Effector memory CD8-positive, alpha-beta T cell (primary cell): ENCODE measurements around the gene GAS2.

Source experiments
- ATAC-seq: fragments of 150-1000 bp; cut with Tn5 transposase; replicated peaks from 2 replicates; pipeline ENCODE4 v1.10.0; 2021; ENCODE audit warnings: mild to moderate bottlenecking, moderate library complexity
- DNase-seq, 3 experiments: peaks; one replicate each; pipeline ENCODE4 v3.0.0; 2021
- H3K27ac Mint-ChIP-seq, 2 donors: one replicate each; pipeline ENCODE4 v1.8.0; 2022; ENCODE audit warnings: mild to moderate bottlenecking in 2 of 2, mixed read lengths in 2 of 2, moderate library complexity in 2 of 2
- H3K27me3 Mint-ChIP-seq, 2 donors: one replicate each; pipeline ENCODE4 v1.8.0; 2022; ENCODE audit warnings: mixed read lengths in 2 of 2
- H3K36me3 Mint-ChIP-seq: one replicate; pipeline ENCODE4 v1.8.0; 2022; ENCODE audit warnings: mild to moderate bottlenecking, moderate library complexity, mixed read lengths; ENCODE audit not compliant: insufficient read depth
- H3K4me1 Mint-ChIP-seq, 2 donors: one replicate each; pipeline ENCODE4 v1.8.0; 2022; ENCODE audit warnings: low read depth in 2 of 2, mixed read lengths in 2 of 2
- H3K4me3 Mint-ChIP-seq, 2 donors: one replicate each; pipeline ENCODE4 v1.8.0; 2022; ENCODE audit warnings: mild to moderate bottlenecking in 2 of 2, mixed read lengths in 2 of 2, moderate library complexity in 2 of 2
- H3K9me3 Mint-ChIP-seq, 2 donors: one replicate each; pipeline ENCODE4 v1.8.0; 2022; ENCODE audit warnings: mixed read lengths in 2 of 2

Gene GAS2

DNA sequence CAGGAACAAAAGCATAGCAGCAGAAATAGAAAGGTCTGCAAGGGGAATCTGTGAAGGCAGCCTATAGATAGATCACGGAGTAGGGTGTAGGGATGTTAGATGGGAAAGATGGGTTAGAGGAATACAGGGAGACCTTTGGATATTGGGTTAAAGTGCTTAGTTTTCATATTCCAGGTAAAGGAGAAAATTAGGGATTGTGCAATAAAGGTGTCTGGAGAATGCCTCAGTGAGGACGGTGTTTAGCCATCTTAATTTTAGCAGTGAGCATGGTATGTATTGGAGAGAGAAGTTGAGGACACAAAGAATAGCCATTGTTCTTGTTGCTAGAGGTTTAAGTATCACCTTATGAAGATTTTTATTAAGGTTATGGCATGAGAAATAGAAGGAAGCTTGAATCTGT, 17.7 kb downstream of the GAS2 start:
- no peak overlapping the region for H3K27ac Mint-ChIP-seq
- no peaks in the 10 kb centered on the region for H3K4me1 Mint-ChIP-seq
- peaks cover 8 to 19% of the 10 kb centered on the region in 2 donors for H3K27me3 Mint-ChIP-seq
- DNase-seq (no peak), ATAC-seq (no peak)
- H3K36me3 Mint-ChIP-seq: no peaks in the 10 kb centered on the region
- H3K9me3 Mint-ChIP-seq: no peaks in the 10 kb centered on the region
- H3K4me3 Mint-ChIP-seq: no peak overlapping the region

DNA sequence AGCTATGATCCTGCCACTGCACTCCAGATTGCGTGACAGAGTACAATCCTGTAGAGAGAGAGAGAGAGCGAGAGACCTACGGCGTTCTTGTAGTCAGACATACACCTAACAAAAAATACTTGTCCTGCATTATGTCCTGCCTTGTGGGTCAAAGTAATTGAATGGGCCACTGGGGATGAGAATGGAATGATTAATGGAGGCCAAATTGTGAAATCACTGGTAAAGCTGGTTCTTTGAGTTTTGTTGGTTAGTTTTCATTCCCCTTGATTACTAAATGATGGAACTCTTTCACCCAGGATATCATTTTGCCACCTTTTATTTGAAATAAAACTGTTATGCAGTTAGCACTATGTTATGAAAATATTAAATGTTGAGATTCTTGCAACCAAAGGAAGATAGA, 18.7 kb downstream of the GAS2 start:
- DNase-seq (no peak), ATAC-seq (no peak)
- Mint-ChIP-seq H3K9me3 (no peaks in the 10 kb centered on the region), H3K27ac (no peak overlapping the region), H3K27me3 (peaks cover 8 to 19% of the 10 kb centered on the region in 2 donors), H3K36me3 (no peaks in the 10 kb centered on the region), H3K4me1 (no peaks in the 10 kb centered on the region), H3K4me3 (no peak overlapping the region)

DNA sequence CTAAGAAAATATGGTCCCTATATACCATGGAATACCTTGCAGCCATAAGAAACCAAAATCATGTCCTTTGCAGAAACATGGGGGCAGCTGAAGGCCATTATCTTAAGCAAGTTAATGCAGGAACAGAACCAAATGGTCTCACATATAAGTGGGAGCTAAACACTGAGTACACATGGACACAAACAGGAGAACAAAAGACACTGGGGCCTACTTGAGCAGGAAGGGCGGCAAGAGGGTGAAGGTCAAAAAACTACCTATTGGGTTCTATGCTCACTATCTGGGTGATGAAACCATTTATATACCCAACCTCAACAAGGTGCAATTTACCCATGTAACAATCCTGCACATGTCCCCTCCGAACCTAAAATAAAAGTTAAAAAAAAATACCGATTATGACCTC, 22.5 kb downstream of the GAS2 start:
- Mint-ChIP-seq H3K36me3 (no peaks in the 10 kb centered on the region), H3K27ac (no peak overlapping the region), H3K27me3 (peaks cover 15 to 22% of the 10 kb centered on the region in 2 donors), H3K9me3 (no peaks in the 10 kb centered on the region), H3K4me1 (no peaks in the 10 kb centered on the region), H3K4me3 (no peak overlapping the region)
- DNase-seq (no peak), ATAC-seq (no peak)

DNA sequence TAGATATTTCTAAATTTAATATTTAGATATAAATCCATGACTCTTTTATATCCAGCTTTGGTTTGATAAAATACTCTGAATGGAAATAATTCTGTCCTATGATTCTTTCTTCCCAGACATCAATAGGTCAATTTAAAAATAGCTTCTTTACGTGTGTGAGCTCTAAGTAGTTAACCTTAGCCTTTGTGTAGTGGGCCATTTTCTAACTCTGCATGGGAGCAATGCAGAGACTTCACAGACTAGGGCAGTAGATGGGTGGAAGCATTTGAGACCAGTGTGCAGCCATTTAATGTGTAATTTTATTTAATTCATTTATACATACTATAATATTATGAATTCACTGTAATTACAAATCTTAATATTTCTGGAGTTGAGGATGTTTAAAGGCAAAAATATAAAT, 23.8 kb downstream of the GAS2 start:
- H3K9me3 Mint-ChIP-seq: no peaks in the 10 kb centered on the region
- H3K4me3 Mint-ChIP-seq: no peak overlapping the region

DNA sequence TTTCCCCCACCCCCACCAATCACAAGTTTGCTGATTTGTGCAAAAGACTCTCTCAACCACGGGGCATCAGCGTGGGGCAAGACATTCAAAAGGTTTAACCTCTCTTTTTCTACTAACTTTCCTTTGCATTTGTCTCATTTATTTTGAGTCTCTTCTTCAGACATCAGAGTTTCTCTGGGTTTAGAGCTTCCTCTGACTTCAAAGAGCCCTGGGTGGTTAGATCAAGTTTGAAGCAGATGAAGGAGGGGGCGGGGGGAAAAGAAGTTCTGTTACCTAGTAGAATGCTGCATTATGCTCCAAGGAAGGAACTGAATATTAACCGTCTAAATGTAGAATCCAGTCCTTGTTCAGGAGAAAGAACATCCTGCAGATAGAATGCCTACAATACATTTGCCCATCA, 24.5 kb downstream of the GAS2 start:
- Mint-ChIP-seq H3K4me3 (no peak overlapping the region), H3K9me3 (no peaks in the 10 kb centered on the region), H3K4me1 (no peaks in the 10 kb centered on the region), H3K27me3 (peaks cover 8 to 9% of the 10 kb centered on the region in 2 donors), H3K27ac (no peak overlapping the region), H3K36me3 (no peaks in the 10 kb centered on the region)
- no peak for DNase-seq
- no peak for ATAC-seq

More for the DNA sequence above, 23.8 kb downstream of the GAS2 start:
- peaks cover 8 to 9% of the 10 kb centered on the region in 2 donors for H3K27me3 Mint-ChIP-seq
- no peak overlapping the region for H3K27ac Mint-ChIP-seq
- H3K36me3 Mint-ChIP-seq: no peaks in the 10 kb centered on the region
- DNase-seq: no peak
- no peak for ATAC-seq
- no peaks in the 10 kb centered on the region for H3K4me1 Mint-ChIP-seq

DNA sequence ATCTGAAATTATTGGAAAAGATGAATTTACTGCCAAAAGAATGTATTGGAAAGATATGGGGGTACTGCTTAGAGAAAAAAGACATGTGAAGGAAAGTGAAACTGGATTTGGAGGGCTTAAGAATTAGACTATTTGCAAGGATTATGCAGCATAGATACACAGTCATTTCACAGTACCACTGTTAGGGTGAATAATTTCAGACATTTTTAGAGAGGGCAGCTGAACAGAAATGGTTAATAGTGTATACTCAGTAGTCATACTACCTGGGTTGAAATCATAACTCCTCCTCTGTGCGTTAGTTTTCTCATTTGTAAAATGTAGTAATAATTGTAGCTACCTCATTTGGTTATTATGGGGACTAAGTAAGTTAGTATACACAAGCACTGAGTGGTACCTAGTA, 33.0 kb downstream of the GAS2 start:
- no peak overlapping the region for H3K4me3 Mint-ChIP-seq
- DNase-seq: no peak

DNA sequence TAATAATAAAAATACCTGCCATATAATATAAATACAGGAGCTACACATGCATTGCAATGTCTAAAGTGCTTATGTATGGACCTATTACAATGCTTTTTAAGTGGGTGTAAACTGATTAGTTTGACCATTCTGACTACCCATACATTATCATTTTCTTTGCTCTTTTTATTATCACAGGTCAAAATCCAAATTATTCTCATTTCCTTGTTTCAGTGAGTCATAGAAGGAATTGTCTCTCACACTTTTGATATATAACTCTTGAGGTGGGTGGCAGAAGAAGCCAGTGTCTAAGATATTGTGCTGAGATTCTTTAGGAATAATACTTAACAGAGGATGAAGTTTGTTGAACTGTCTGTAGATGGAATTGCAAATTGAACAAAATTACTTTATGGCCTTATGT, 35.6 kb downstream of the GAS2 start:
- Mint-ChIP-seq H3K36me3 (no peaks in the 10 kb centered on the region), H3K4me3 (no peak overlapping the region), H3K9me3 (no peaks in the 10 kb centered on the region), H3K27ac (no peak overlapping the region), H3K27me3 (peaks cover 0 to 5% of the 10 kb centered on the region in 2 donors), H3K4me1 (no peaks in the 10 kb centered on the region)
- DNase-seq (no peak), ATAC-seq (no peak)

More for the DNA sequence above, 33.0 kb downstream of the GAS2 start:
- Mint-ChIP-seq H3K27ac (no peak overlapping the region), H3K36me3 (no peaks in the 10 kb centered on the region), H3K27me3 (peaks cover 0 to 5% of the 10 kb centered on the region in 2 donors), H3K4me1 (no peaks in the 10 kb centered on the region), H3K9me3 (no peaks in the 10 kb centered on the region)
- no peak for ATAC-seq

DNA sequence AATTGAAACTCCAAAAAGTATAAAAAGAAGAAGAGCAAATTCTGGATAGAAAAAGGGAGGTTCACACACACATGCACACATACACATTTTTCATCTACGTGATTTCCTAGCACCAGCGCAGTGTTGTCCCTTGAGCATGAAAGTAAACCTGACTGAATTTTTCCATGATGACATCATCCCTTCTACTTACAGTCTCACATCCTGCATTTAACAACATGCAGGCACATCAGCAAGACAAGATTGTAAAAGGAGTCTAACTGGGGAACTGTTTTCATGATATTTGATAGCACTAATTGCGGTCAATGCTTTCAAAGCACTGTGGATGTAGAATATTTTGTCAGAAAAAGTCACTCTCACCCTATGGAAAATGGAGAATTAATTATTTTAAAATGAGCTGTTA, 36.6 kb downstream of the GAS2 start:
- Mint-ChIP-seq H3K4me3 (no peak overlapping the region), H3K27me3 (peaks cover 0 to under 1% of the 10 kb centered on the region in 2 donors), H3K4me1 (no peaks in the 10 kb centered on the region), H3K36me3 (no peaks in the 10 kb centered on the region), H3K9me3 (no peaks in the 10 kb centered on the region), H3K27ac (no peak overlapping the region)
- no peak for ATAC-seq
- no peak for DNase-seq

DNA sequence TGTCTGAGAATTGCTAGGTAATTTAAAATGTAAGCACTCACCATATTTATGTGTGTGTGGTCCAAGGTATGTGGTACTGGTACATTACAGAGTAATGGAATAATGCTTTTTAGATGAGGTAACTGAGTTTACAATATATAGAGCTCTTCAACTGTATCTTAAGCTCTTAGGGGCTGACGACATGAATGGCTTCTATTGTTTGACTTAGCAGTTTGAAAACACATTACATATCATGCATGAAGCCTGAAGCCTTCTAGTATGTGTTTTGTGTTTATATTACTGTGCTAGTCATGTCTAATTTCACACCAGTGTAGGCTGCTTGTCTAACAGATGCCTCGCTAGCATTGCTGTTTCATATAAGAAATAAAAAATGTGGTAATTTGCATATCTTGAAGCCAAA, 37.2 kb downstream of the GAS2 start:
- ATAC-seq: no peak
- H3K4me3 Mint-ChIP-seq: no peak overlapping the region
- H3K27ac Mint-ChIP-seq: no peak overlapping the region
- peaks cover 0 to 1% of the 10 kb centered on the region in 2 donors for H3K27me3 Mint-ChIP-seq
- H3K9me3 Mint-ChIP-seq: no peaks in the 10 kb centered on the region
- no peaks in the 10 kb centered on the region for H3K36me3 Mint-ChIP-seq
- H3K4me1 Mint-ChIP-seq: no peaks in the 10 kb centered on the region
- no peak for DNase-seq

DNA sequence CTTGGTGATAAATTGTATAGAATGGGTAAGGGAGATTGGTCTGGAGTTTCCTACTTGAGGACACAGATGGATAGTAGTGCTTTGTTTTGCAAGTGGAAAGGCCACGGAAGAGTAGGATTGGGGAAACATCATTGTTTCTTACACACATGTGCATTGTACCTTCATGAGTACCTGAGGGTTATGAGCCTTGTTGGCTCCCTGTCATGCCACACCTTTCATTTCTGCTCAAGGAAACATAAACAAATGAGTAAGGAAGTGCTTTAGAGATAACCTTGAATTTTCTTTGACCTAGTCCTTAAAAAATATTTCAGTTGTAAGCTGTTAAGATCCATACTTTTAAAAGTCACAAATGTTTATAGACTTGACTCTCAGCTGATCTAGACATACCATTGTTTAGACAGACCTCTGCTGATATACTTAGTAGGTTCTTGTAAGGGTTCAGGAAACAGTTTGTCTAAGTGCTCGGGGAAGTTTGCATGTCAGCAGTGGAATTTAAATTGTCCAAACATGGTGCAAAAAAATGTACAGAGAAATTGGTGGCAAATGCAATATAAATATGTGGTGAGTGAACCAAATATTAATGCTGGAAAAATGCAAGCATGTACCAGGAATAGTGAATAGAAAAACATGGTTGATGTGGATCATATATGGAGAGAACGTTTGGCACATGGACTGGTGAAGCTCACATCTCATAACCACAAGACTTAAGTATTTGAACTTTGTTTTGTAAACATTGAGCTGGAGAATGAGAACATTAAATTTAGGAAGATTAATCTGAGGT, 40.9 kb downstream of the GAS2 start:
- H3K27me3 Mint-ChIP-seq: peaks cover 10 to 15% of the 10 kb centered on the region in 2 donors
- H3K36me3 Mint-ChIP-seq: no peaks in the 10 kb centered on the region
- no peak overlapping the region for H3K4me3 Mint-ChIP-seq
- DNase-seq (no peak), ATAC-seq (no peak)
- H3K27ac Mint-ChIP-seq: no peak overlapping the region
- H3K4me1 Mint-ChIP-seq: no peaks in the 10 kb centered on the region
- H3K9me3 Mint-ChIP-seq: peaks cover 0 to 2% of the 10 kb centered on the region in 2 donors

DNA sequence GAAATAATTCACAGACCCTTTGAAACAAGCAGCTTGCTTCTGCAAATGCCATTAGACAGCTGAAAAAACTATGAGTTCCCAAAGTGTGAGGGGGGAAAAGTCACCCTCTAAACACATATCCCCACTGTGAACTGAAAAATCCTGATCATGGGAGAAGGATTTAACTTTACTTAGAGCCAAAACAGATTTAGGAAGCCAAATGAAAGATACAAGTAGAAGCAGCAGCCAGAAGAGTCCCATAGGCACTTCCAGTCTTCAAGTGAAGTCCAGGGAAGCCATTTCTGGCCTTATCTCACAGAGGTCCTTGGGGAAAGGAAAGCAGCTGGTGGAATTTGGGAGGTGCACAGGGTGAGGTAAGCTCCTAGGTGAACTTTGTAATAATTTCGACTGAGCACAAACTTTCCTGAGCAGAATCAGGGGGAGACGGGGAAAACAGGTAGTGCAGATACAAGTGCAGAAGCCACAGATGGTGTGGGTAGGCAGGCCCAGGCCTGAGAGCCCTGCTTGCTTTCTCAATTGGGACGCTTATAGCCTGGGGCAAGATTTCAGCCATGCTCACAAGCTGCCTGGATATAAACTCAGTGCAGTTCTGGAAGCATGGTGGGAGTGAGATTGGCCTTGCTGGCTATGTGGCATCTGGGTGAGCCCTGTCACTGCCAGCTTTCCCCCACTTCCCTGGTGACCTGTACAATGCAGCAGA, 44.8 kb downstream of the GAS2 start:
- DNase-seq: no peak
- ATAC-seq: no peak
- H3K4me1 Mint-ChIP-seq: no peaks in the 10 kb centered on the region
- H3K9me3 Mint-ChIP-seq: peaks cover 6 to 7% of the 10 kb centered on the region in 2 donors
- H3K27ac Mint-ChIP-seq: no peak overlapping the region
- H3K27me3 Mint-ChIP-seq: peaks cover 16 to 17% of the 10 kb centered on the region in 2 donors
- H3K36me3 Mint-ChIP-seq: no peaks in the 10 kb centered on the region
- H3K4me3 Mint-ChIP-seq: no peak overlapping the region

DNA sequence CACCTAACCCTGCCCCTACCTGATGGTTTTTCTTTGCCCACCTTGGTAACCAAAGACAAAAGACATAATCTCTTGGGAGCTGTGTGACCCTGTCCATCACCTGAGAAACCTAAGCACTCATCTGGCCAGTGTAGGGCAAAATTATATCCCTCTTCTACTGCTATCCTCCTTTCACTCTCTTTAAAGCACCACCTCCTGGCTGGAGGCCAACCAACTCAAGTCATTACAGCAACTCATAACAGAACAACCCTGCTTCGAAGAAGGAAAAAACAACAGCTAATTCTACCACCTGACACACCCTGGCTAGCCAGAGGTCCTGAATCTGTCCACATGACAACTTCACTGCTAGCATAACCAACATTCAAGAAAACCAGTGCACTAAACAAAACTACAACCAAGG, 45.5 kb downstream of the GAS2 start:
- Mint-ChIP-seq H3K9me3 (peaks cover 6 to 7% of the 10 kb centered on the region in 2 donors), H3K27me3 (peaks cover 16 to 17% of the 10 kb centered on the region in 2 donors), H3K27ac (no peak overlapping the region), H3K4me1 (no peaks in the 10 kb centered on the region), H3K4me3 (no peak overlapping the region), H3K36me3 (no peaks in the 10 kb centered on the region)
- DNase-seq (no peak), ATAC-seq (no peak)

DNA sequence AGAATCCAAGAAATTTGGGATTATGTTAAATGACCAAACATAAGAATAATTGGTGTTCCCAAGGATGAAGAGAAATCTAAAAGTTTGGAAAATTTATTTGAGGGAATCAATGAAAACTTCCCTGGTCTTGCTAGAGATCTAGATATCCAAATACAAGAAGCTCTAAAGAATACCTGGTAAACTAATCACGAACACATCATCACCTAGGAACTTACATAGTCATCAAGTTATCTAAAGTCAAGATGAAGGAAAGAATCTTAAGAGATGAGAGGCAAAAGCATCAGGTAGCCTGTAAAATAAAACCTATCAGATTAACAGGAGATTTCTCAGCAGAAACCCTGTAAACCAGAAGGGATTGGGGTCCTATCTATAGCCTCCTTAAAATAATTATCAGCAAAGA, 46.9 kb downstream of the GAS2 start:
- H3K4me3 Mint-ChIP-seq: no peak overlapping the region
- no peak for DNase-seq
- H3K36me3 Mint-ChIP-seq: no peaks in the 10 kb centered on the region
- peaks cover 16 to 17% of the 10 kb centered on the region in 2 donors for H3K27me3 Mint-ChIP-seq
- no peaks in the 10 kb centered on the region for H3K4me1 Mint-ChIP-seq
- peaks cover 6 to 7% of the 10 kb centered on the region in 2 donors for H3K9me3 Mint-ChIP-seq
- no peak overlapping the region for H3K27ac Mint-ChIP-seq
- ATAC-seq: no peak

DNA sequence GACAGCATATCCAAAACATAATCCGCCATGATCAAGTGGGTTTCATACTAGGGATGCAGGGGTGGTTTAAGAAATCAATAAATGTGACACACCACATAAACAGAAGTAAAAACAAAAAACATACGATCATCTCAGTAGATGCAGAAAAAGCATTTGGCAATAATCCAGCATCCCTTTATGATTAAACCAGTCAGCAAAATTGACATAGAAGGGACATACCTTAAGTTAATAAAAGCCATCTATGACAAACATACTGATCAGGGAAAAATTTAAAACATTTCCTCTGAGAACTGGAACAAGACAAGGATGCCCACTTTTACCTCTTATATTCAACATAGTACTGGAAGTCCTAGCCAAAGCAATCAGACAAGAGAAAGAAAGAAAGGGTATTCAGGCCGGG, 49.6 kb downstream of the GAS2 start:
- no peaks in the 10 kb centered on the region for H3K4me1 Mint-ChIP-seq
- no peak for ATAC-seq
- H3K27ac Mint-ChIP-seq: no peak overlapping the region
- H3K36me3 Mint-ChIP-seq: no peaks in the 10 kb centered on the region
- peaks cover 6 to 7% of the 10 kb centered on the region in 2 donors for H3K9me3 Mint-ChIP-seq
- no peak overlapping the region for H3K4me3 Mint-ChIP-seq
- no peak for DNase-seq
- H3K27me3 Mint-ChIP-seq: peaks cover 12 to 15% of the 10 kb centered on the region in 2 donors
